Measurements from ENCODE around the gene GRIA1. TPM values are rescaled to one million over a fixed set of nuclear protein-coding genes. Genes with fewer than 3 reads are reported as not detected.

GRIA1 gene
- total and polyA plus RNA-seq, 5 donors from 2014 or later = not detected

DNA sequence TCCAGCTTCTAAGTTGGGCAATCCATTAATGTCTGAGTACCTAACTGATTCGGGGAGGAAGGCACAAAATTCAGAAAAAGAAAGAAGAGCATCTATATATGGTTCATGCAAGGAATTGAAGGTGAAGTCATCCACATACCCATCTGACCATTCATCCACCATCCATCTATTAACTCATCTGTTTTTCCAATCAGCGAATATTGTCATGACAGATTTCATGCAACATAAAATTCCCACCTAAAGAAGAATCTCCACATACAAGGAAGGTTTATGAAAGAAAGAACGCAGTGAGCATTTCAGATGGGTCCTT is 164.7 kb downstream of the GRIA1 start:
- Histone ChIP-seq H3K9me3 (ENCODE audit: control insufficient read depth in 2 of 2, low read length in 2 of 2) (no peaks in the 10 kb centered on the region), H3K4me3 (ENCODE audit: low read depth, low read length) (no peak overlapping the region), H3K4me1 (ENCODE audit: control insufficient read depth, insufficient read depth, low read length, poor library complexity, severe bottlenecking) (no peaks in the 10 kb centered on the region), H3K27ac (ENCODE audit: insufficient read depth, low read length, poor library complexity, severe bottlenecking) (no peak overlapping the region), H3K36me3 (ENCODE audit: control insufficient read depth, insufficient read depth, low read length) (no peaks in the 10 kb centered on the region), H3K27me3 (ENCODE audit: control insufficient read depth, insufficient read depth, low read length) (no peaks in the 10 kb centered on the region)
- Mint-ChIP-seq H3K27ac (no peak overlapping the region), H3K4me1 (no peaks in the 10 kb centered on the region), H3K4me3 (no peak overlapping the region), H3K9me3 (peaks cover 0 to 5% (median 0%) of the 10 kb centered on the region in 7 donors), H3K36me3 (no peaks in the 10 kb centered on the region), H3K27me3 (no peaks in the 10 kb centered on the region)
- DNase-seq (no peak), ATAC-seq (ENCODE audit: low read depth in 2 of 2) (no peak)

DNA sequence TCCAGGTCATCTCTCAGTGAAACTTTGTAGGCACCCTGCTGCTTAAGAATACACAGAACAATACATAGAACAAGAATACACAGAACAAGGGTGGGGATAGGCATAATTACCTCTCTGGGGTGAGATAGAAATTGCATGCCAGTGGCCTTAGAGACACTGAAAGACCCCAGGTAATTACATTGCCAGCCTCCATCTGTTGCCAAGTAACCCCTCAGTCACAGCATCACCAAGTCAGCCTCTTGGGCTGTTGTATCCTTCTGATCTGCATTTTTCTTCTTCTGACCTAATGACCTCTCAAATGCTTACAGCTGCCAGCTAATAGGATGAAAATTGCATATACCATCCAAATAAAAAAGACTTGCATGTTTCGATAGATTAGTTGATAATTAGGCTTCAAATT is 167.7 kb downstream of the GRIA1 start:
- Histone ChIP-seq H3K27me3 (ENCODE audit: control insufficient read depth, insufficient read depth, low read length) (no peaks in the 10 kb centered on the region), H3K4me1 (ENCODE audit: control insufficient read depth, insufficient read depth, low read length, poor library complexity, severe bottlenecking) (no peaks in the 10 kb centered on the region), H3K27ac (ENCODE audit: insufficient read depth, low read length, poor library complexity, severe bottlenecking) (no peak overlapping the region), H3K9me3 (ENCODE audit: control insufficient read depth in 2 of 2, low read length in 2 of 2) (no peaks in the 10 kb centered on the region), H3K4me3 (ENCODE audit: low read depth, low read length) (no peak overlapping the region), H3K36me3 (ENCODE audit: control insufficient read depth, insufficient read depth, low read length) (no peaks in the 10 kb centered on the region)
- Mint-ChIP-seq H3K4me1 (no peaks in the 10 kb centered on the region), H3K4me3 (no peak overlapping the region), H3K27me3 (no peaks in the 10 kb centered on the region), H3K27ac (no peak overlapping the region), H3K9me3 (peaks cover 0 to 5% (median 0%) of the 10 kb centered on the region in 7 donors), H3K36me3 (no peaks in the 10 kb centered on the region)
- no peak for DNase-seq
- ATAC-seq (ENCODE audit: low read depth in 2 of 2) = no peak

DNA sequence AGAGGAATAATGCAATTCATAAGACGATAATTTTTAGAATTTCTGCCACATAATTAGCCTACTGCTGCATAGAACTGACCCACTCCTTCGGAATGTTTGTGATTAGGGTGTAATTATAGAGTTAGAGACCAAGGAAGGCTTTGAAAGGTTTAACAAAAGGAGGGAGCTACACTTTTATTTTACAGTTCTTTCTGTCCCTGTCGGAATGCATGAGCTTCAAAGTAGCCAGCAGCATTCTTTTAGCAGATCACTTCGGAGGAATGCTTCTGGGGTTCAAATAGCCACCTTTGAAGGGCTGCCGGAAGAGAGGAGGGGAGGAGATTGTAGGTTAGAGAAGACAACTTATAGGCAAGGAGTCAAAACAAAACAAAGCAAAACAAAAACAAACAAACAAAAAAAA is 168.1 kb downstream of the GRIA1 start:
- no peaks in the 10 kb centered on the region for H3K36me3 ChIP-seq (ENCODE audit: control insufficient read depth, insufficient read depth, low read length)
- no peaks in the 10 kb centered on the region for H3K9me3 ChIP-seq (ENCODE audit: control insufficient read depth in 2 of 2, low read length in 2 of 2)
- H3K27ac Mint-ChIP-seq = no peak overlapping the region
- no peaks in the 10 kb centered on the region for H3K27me3 ChIP-seq (ENCODE audit: control insufficient read depth, insufficient read depth, low read length)
- no peak overlapping the region for H3K27ac ChIP-seq (ENCODE audit: insufficient read depth, low read length, poor library complexity, severe bottlenecking)
- H3K4me1 ChIP-seq (ENCODE audit: control insufficient read depth, insufficient read depth, low read length, poor library complexity, severe bottlenecking) = no peaks in the 10 kb centered on the region
- H3K4me1 Mint-ChIP-seq = no peaks in the 10 kb centered on the region
- DNase-seq = no peak
- no peaks in the 10 kb centered on the region for H3K36me3 Mint-ChIP-seq
- peaks cover 0 to 5% (median 0%) of the 10 kb centered on the region in 7 donors for H3K9me3 Mint-ChIP-seq
- no peaks in the 10 kb centered on the region for H3K27me3 Mint-ChIP-seq
- H3K4me3 ChIP-seq (ENCODE audit: low read depth, low read length) = no peak overlapping the region
- no peak for ATAC-seq (ENCODE audit: low read depth in 2 of 2)
- H3K4me3 Mint-ChIP-seq = no peak overlapping the region

DNA sequence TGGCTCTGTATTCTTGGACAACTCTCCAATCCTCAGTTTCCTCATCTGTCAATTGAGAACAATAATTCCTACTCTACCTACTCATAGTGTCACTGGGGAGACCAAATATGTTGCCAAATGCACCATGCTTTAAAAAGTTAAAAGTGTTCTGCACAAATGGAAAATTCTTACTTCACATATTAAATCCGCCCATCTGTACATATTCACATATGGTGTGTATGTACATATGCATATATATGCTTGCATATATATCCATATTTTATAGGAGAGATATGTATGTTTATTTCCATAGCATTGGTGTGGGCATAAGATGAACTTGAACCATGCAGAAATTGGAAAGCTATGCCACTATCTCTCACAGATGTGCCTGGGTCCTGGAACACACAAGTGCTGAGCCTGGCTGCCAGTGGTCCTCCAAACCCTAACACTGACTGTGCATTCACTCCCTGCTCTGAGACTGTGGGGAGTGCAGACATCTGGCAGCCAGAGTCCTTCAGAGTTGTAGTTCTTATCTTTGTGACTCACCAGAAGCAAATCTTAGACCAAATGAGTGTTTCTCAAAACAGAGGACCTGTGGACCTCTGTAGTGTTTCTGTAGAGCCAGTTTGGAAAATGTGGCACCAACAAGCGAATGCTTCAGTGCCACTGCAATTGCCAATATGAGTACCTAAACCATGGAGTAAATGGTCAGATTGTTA is 168.7 kb downstream of the GRIA1 start:
- Histone ChIP-seq H3K27ac (ENCODE audit: insufficient read depth, low read length, poor library complexity, severe bottlenecking) (no peak overlapping the region), H3K9me3 (ENCODE audit: control insufficient read depth in 2 of 2, low read length in 2 of 2) (no peaks in the 10 kb centered on the region), H3K36me3 (ENCODE audit: control insufficient read depth, insufficient read depth, low read length) (no peaks in the 10 kb centered on the region), H3K27me3 (ENCODE audit: control insufficient read depth, insufficient read depth, low read length) (no peaks in the 10 kb centered on the region), H3K4me1 (ENCODE audit: control insufficient read depth, insufficient read depth, low read length, poor library complexity, severe bottlenecking) (no peaks in the 10 kb centered on the region), H3K4me3 (ENCODE audit: low read depth, low read length) (no peak overlapping the region)
- Mint-ChIP-seq H3K36me3 (no peaks in the 10 kb centered on the region), H3K27ac (no peak overlapping the region), H3K4me1 (no peaks in the 10 kb centered on the region), H3K9me3 (peaks cover 0 to 5% (median 0%) of the 10 kb centered on the region in 7 donors), H3K4me3 (no peak overlapping the region), H3K27me3 (no peaks in the 10 kb centered on the region)
- DNase-seq (no peak), ATAC-seq (ENCODE audit: low read depth in 2 of 2) (no peak)

DNA sequence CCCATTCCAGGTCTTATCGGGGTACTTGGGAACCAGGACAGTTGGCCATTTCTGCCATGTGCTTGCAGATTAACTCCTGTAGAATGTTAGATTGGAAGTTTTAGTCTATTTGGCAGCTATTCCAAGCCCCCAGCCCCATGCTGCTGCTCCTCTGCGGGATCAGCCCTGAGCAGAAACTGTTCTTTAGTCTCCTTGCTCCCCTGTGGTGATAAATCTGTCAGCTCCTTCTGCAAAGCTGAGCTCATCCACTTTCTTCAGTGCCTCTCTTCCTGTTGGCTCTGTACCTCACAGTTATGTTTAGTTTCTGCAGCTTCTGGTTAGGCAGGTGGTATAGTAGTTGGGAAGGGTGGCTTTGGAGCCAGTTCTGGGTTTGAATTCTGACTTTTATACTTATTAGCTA is 170.4 kb downstream of the GRIA1 start:
- Histone ChIP-seq H3K27me3 (ENCODE audit: control insufficient read depth, insufficient read depth, low read length) (no peaks in the 10 kb centered on the region), H3K9me3 (ENCODE audit: control insufficient read depth in 2 of 2, low read length in 2 of 2) (no peaks in the 10 kb centered on the region), H3K27ac (ENCODE audit: insufficient read depth, low read length, poor library complexity, severe bottlenecking) (no peak overlapping the region), H3K36me3 (ENCODE audit: control insufficient read depth, insufficient read depth, low read length) (no peaks in the 10 kb centered on the region), H3K4me1 (ENCODE audit: control insufficient read depth, insufficient read depth, low read length, poor library complexity, severe bottlenecking) (no peaks in the 10 kb centered on the region), H3K4me3 (ENCODE audit: low read depth, low read length) (no peak overlapping the region)
- H3K4me3 Mint-ChIP-seq = no peak overlapping the region
- H3K36me3 Mint-ChIP-seq = no peaks in the 10 kb centered on the region
- H3K4me1 Mint-ChIP-seq = no peaks in the 10 kb centered on the region
- H3K27ac Mint-ChIP-seq = no peak overlapping the region
- ATAC-seq (ENCODE audit: low read depth in 2 of 2) (no peak), DNase-seq (no peak)
- H3K27me3 Mint-ChIP-seq = no peaks in the 10 kb centered on the region
- peaks cover 0 to 2% (median 0%) of the 10 kb centered on the region in 7 donors for H3K9me3 Mint-ChIP-seq

DNA sequence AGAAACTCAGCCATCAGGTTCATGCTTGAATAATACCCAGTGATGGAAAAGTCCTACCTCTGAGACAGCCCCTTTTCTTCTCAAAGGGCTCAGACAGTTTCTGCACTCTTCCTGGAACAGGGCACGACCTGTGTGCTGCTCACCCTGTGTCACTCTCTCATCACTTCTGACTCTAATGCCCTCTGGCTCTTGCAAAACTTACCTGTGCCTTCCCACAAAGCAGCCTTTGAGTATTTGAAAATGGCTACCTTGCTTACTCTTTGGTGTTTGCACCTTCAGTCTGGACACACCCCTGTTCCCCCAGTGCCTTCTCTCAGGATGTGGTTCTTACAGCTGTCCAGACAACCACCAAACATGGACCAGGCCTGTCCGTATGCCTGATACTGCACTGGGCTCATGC is 171.4 kb downstream of the GRIA1 start:
- no peak overlapping the region for H3K27ac Mint-ChIP-seq

DNA sequence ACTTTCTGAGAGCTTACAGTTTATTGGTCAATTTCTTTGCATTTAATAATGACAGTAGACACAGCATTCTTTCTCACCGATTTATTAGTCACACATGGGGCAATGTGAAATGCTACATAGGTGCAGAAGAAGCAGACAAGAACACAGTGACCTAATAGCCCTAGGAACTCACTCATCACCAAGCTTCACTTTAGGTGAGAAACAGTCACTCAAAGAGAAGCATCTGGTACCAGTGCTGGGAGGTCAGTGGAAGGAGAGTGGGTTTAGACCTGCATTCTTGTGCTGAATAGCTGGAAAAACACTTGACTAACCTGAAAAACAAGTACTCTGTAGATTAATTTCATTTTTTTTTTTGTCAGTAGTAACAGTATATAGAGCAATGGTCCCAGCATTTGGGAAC is 179.6 kb downstream of the GRIA1 start:
- no peaks in the 10 kb centered on the region for H3K27me3 Mint-ChIP-seq
- H3K9me3 Mint-ChIP-seq = peaks cover 0 to 8% (median 0%) of the 10 kb centered on the region in 7 donors
- H3K4me3 ChIP-seq (ENCODE audit: low read depth, low read length) = no peak overlapping the region
- H3K36me3 ChIP-seq (ENCODE audit: control insufficient read depth, insufficient read depth, low read length) = no peaks in the 10 kb centered on the region
- DNase-seq = no peak
- no peaks in the 10 kb centered on the region for H3K36me3 Mint-ChIP-seq
- H3K27me3 ChIP-seq (ENCODE audit: control insufficient read depth, insufficient read depth, low read length) = no peaks in the 10 kb centered on the region
- no peaks in the 10 kb centered on the region for H3K4me1 ChIP-seq (ENCODE audit: control insufficient read depth, insufficient read depth, low read length, poor library complexity, severe bottlenecking)
- H3K27ac ChIP-seq (ENCODE audit: insufficient read depth, low read length, poor library complexity, severe bottlenecking) = no peak overlapping the region
- H3K4me3 Mint-ChIP-seq = no peak overlapping the region
- H3K4me1 Mint-ChIP-seq = no peaks in the 10 kb centered on the region
- H3K27ac Mint-ChIP-seq = no peak overlapping the region
- no peak for ATAC-seq (ENCODE audit: low read depth in 2 of 2)
- no peaks in the 10 kb centered on the region for H3K9me3 ChIP-seq (ENCODE audit: control insufficient read depth in 2 of 2, low read length in 2 of 2)

More for the DNA sequence above, 171.4 kb downstream of the GRIA1 start:
- H3K4me3 Mint-ChIP-seq = no peak overlapping the region
- H3K9me3 Mint-ChIP-seq = peaks cover 0 to 2% (median 0%) of the 10 kb centered on the region in 7 donors
- Histone ChIP-seq H3K36me3 (ENCODE audit: control insufficient read depth, insufficient read depth, low read length) (no peaks in the 10 kb centered on the region), H3K27ac (ENCODE audit: insufficient read depth, low read length, poor library complexity, severe bottlenecking) (no peak overlapping the region), H3K4me3 (ENCODE audit: low read depth, low read length) (no peak overlapping the region), H3K4me1 (ENCODE audit: control insufficient read depth, insufficient read depth, low read length, poor library complexity, severe bottlenecking) (no peaks in the 10 kb centered on the region), H3K9me3 (ENCODE audit: control insufficient read depth in 2 of 2, low read length in 2 of 2) (no peaks in the 10 kb centered on the region), H3K27me3 (ENCODE audit: control insufficient read depth, insufficient read depth, low read length) (no peaks in the 10 kb centered on the region)
- H3K36me3 Mint-ChIP-seq = no peaks in the 10 kb centered on the region
- DNase-seq (no peak), ATAC-seq (ENCODE audit: low read depth in 2 of 2) (no peak)
- no peaks in the 10 kb centered on the region for H3K27me3 Mint-ChIP-seq
- H3K4me1 Mint-ChIP-seq = no peaks in the 10 kb centered on the region

DNA sequence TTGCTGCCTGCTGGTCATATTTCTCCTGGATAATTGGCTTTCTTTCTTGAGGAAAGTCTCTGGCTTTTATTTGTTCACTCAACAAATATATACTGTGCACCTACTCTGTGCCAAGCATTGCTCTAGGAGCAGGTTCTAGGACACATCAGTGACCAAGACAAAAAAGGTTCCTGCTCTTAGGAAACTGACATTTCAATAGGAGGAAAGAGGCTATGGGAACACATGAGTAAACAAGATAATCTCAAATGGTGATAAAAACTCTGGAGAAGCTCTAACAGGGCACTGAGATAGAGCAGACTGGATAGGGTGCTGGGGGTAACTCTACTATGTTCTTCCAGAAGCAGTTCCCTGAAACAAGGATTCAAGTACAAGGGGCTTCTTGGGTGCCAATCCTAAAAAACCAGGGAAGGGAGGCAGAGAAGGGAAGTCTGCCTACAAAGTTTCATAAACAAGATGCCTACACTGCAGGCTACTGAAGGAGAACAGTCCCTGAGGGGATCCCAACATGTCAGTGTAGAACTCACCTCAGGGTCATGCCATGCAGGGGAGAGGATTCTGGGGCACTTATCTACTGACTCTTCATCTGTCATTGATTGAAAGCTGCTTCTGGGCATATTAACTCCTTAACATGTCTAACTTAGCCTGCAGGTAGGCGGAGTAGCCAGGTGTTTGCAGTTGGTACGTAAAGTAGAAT is 181.3 kb downstream of the GRIA1 start:
- Mint-ChIP-seq H3K4me1 (no peaks in the 10 kb centered on the region), H3K4me3 (no peak overlapping the region), H3K27ac (no peak overlapping the region), H3K36me3 (no peaks in the 10 kb centered on the region), H3K9me3 (peaks cover 0 to 8% (median 2%) of the 10 kb centered on the region in 7 donors), H3K27me3 (no peaks in the 10 kb centered on the region)
- H3K4me1 ChIP-seq (ENCODE audit: control insufficient read depth, insufficient read depth, low read length, poor library complexity, severe bottlenecking) = no peaks in the 10 kb centered on the region
- H3K27ac ChIP-seq (ENCODE audit: insufficient read depth, low read length, poor library complexity, severe bottlenecking) = no peak overlapping the region
- no peaks in the 10 kb centered on the region for H3K9me3 ChIP-seq (ENCODE audit: control insufficient read depth in 2 of 2, low read length in 2 of 2)
- no peaks in the 10 kb centered on the region for H3K27me3 ChIP-seq (ENCODE audit: control insufficient read depth, insufficient read depth, low read length)
- no peak overlapping the region for H3K4me3 ChIP-seq (ENCODE audit: low read depth, low read length)
- DNase-seq = no peak
- no peaks in the 10 kb centered on the region for H3K36me3 ChIP-seq (ENCODE audit: control insufficient read depth, insufficient read depth, low read length)
- ATAC-seq (ENCODE audit: low read depth in 2 of 2) = no peak
